ENCODE measurements around the gene MSL3B.

Gene MSL3B

GRCh38 chr2:233853353-233853752 is 14.8 kb downstream of the MSL3B start:
- 52% methylated on average over 5 of the region's 8 CpGs for WGBS (ENCODE audit: insufficient coverage, low coverage, low lambda C conversion rate, missing lambda C conversion rate)
- ATAC-seq, result no peak
- peaks cover 0 to 4% (median 2%) of the 10 kb centered on the region in 4 donors for H3K4me1 ChIP-seq

GRCh38 chr2:233852056-233852455 is 16.1 kb downstream of the MSL3B start:
- H3K36me3 ChIP-seq, result no peaks in the 10 kb centered on the region
- WGBS (ENCODE audit: insufficient coverage, low coverage, low lambda C conversion rate, missing lambda C conversion rate), result 38% methylated on average over 3 of the region's 3 CpGs
- peaks cover 0 to 4% (median 0%) of the 10 kb centered on the region in 4 donors for H3K4me1 ChIP-seq
- H3K27ac ChIP-seq, result no peak overlapping the region
- H3K27me3 ChIP-seq, result no peaks in the 10 kb centered on the region
- ATAC-seq (no peak), DNase-seq (no peak)
- H3K9me3 ChIP-seq, result no peaks in the 10 kb centered on the region
- no peak overlapping the region for H3K4me3 ChIP-seq
- no peak for TF ChIP-seq CTCF (IDR thresholded peaks at IDR 0.05)
- TF ChIP-seq POLR2A (IDR thresholded peaks at IDR 0.05), result no peak
- intact Hi-C loops (cut with DNase I), result no loop called here

More at GRCh38 chr2:233853353-233853752, 14.8 kb downstream of the MSL3B start:
- no peak for TF ChIP-seq POLR2A (IDR thresholded peaks at IDR 0.05)
- no peak for TF ChIP-seq CTCF (IDR thresholded peaks at IDR 0.05)
- Histone ChIP-seq H3K27ac (no peak overlapping the region), H3K9me3 (no peaks in the 10 kb centered on the region), H3K36me3 (no peaks in the 10 kb centered on the region), H3K27me3 (no peaks in the 10 kb centered on the region), H3K4me3 (no peak overlapping the region)
- no peak for DNase-seq
- intact Hi-C loops (cut with DNase I), result no loop called here

- no peaks in the 10 kb centered on the region for H3K9me3 ChIP-seq
- H3K4me3 ChIP-seq, result no peak overlapping the region
- H3K4me1 ChIP-seq, result peaks cover 0 to 4% (median 0%) of the 10 kb centered on the region in 4 donors
- H3K27ac ChIP-seq, result no peak overlapping the region
- DNase-seq (no peak), ATAC-seq (no peak)
- no peaks in the 10 kb centered on the region for H3K36me3 ChIP-seq
- intact Hi-C loops (cut with DNase I), result no loop called here
- 94% methylated on average over 6 of the region's 6 CpGs for WGBS (ENCODE audit: insufficient coverage, low coverage, low lambda C conversion rate, missing lambda C conversion rate)
- H3K27me3 ChIP-seq, result no peaks in the 10 kb centered on the region
- TF ChIP-seq POLR2A (IDR thresholded peaks at IDR 0.05), result no peak
- no peak for TF ChIP-seq CTCF (IDR thresholded peaks at IDR 0.05)
These were observed 17.0 kb downstream of the MSL3B start for GRCh38 chr2:233851169-233851568.

GRCh38 chr2:233850745-233851144 is 17.4 kb downstream of the MSL3B start:
- Histone ChIP-seq H3K36me3 (no peaks in the 10 kb centered on the region), H3K9me3 (no peaks in the 10 kb centered on the region), H3K27ac (no peak overlapping the region), H3K4me1 (peaks cover 0 to 4% (median 0%) of the 10 kb centered on the region in 4 donors), H3K4me3 (no peak overlapping the region), H3K27me3 (no peaks in the 10 kb centered on the region)
- ATAC-seq, result no peak
- WGBS (ENCODE audit: insufficient coverage, low coverage, low lambda C conversion rate, missing lambda C conversion rate), result 100% methylated on average over 3 of the region's 7 CpGs
- TF ChIP-seq CTCF (IDR thresholded peaks at IDR 0.05) (no peak), POLR2A (IDR thresholded peaks at IDR 0.05) (no peak)
- no peak for DNase-seq
- intact Hi-C loops (cut with DNase I), result no loop called here

Measured in right lobe of liver (tissue), 6 donors.